Testis (tissue), 5 donors: ENCODE results near the gene ISL1. TPM values are rescaled to one million over a fixed set of nuclear protein-coding genes. Genes with fewer than 3 reads are reported as not detected.

Experiments
- DNase-seq: peaks from one replicate; pipeline ENCODE4 v3.0.0-alpha.2; 2019
- H3K27ac ChIP-seq, 2 donors: fragments of 200-600 bp; sonication (generic); one replicate each; pipeline ENCODE4 v1.5.1; 2019
- H3K27me3 ChIP-seq: fragments of 200-600 bp; sonication (generic); one replicate; pipeline ENCODE4 v1.5.1; 2019
- H3K36me3 ChIP-seq: fragments of 200-600 bp; sonication (generic); one replicate; pipeline ENCODE4 v1.5.1; 2017; ENCODE audit warnings: low read depth; ENCODE audit errors: missing control alignments
- H3K4me1 ChIP-seq: fragments of 200-600 bp; sonication (generic); one replicate; pipeline ENCODE4 v1.5.1; 2019
- H3K4me3 ChIP-seq, 2 donors: fragments of 200-600 bp; sonication (generic); one replicate each; pipeline ENCODE4 v1.5.1; 2017 to 2019
- H3K9me3 ChIP-seq: fragments of 200-600 bp; sonication (generic); one replicate; pipeline ENCODE4 v1.5.1; 2017
- CTCF ChIP-seq, 3 experiments: fragments of 450-650 bp in 2 of 3; fragments of 200-600 bp in 1 of 3; sonication (generic) in 1 of 3; IDR thresholded peaks; one replicate each; pipeline ENCODE4 v1.5.1; 2016 to 2019; ENCODE audit warnings: antibody characterized with exemption in 3 of 3, mild to moderate bottlenecking in 2 of 3, moderate library complexity in 1 of 3
- POLR2A ChIP-seq: fragments of 450-650 bp; IDR thresholded peaks from one replicate; pipeline ENCODE4 v1.6.1; 2017; ENCODE audit warnings: antibody characterized with exemption, mild to moderate bottlenecking, moderate library complexity
- WGBS, 2 donors: methylation state at CpG; one replicate each; pipeline ENCODE4 v1.1.5; 2018; 5-methylcytosine and 5-hydroxymethylcytosine counted together
- intact Hi-C: fragments of 100-400 bp; cut with DNase I; formaldehyde crosslinking; loops from one replicate; pipeline ENCODE4 v1.15.1; 2023; ENCODE audit warnings: low total_unique reads
- long read RNA-seq, 2 donors: transcript quantifications; one replicate each; lab custom pipeline, GENCODE V29; 2026
- polyA plus RNA-seq: library from polyadenylated mRNA; stranded (reverse); fragments of 350-450 nt; fragmentation: Illumina TruSeq; extraction: RNeasy Lipid Tissue Mini Kit (QIAGEN cat#74804); gene quantifications from one replicate; pipeline ENCODE4 v1.2.3, GENCODE V29; 2014; ENCODE audit warnings: low read depth, low replicate concordance; ENCODE audit not compliant: insufficient read depth
- total RNA-seq, 2 donors: library from RNA; depleted of rRNA; stranded (reverse); fragments of >200 nt; gene quantifications; one replicate each; pipeline ENCODE4 v1.2.3, GENCODE V29; 2016

ISL1 gene
- total RNA-seq (1 to 10 TPM; 4.5 to 5.4 TPM), polyA plus RNA-seq (2.4 TPM)
- long read RNA-seq, donor 1, partial matches to known transcripts = 0 of 2 reads
- long read RNA-seq, donor 1, other reads (novel, unspliced or antisense) = 0 of 2 reads
- long read RNA-seq, donor 2 = 0 reads

GRCh38 chr5:51383131-51384121, at the start of gene ISL1:
Gene ISL1 (plus strand): TSS chr5:51383448. CDS start chr5:51383672, 224 bp downstream.
- no peaks in the 10 kb centered on the region for H3K36me3 ChIP-seq
- peak; percentile 84 for DNase-seq
- no peak within 1 kb of the TSS for H3K27ac ChIP-seq
- TF ChIP-seq CTCF (IDR thresholded peaks at IDR 0.05) = no peak
- no peak for TF ChIP-seq POLR2A
- H3K4me1 ChIP-seq = peaks cover 10% of the 10 kb centered on the region
- intact Hi-C loops = no loop called here
- no peaks in the 10 kb centered on the region for H3K9me3 ChIP-seq
- WGBS, 2 donors = 1 to 3% methylated on average over 27 to 57 of the region's 57 CpGs
- peak within 1 kb of the TSS; percentile 43 to 54 for H3K4me3 ChIP-seq
- no peaks in the 10 kb centered on the region for H3K27me3 ChIP-seq

- H3K36me3 ChIP-seq = no peaks in the 10 kb centered on the region
- H3K4me1 ChIP-seq = no peaks in the 10 kb centered on the region
- H3K9me3 ChIP-seq = no peaks in the 10 kb centered on the region
- H3K27me3 ChIP-seq = no peaks in the 10 kb centered on the region
- DNase-seq = no peak
- no peak overlapping the region for H3K27ac ChIP-seq
- 78 to 82% methylated on average over 2 of the region's 2 CpGs for WGBS, 2 donors
- intact Hi-C loops = no loop called here
- no peak overlapping the region for H3K4me3 ChIP-seq
- TF ChIP-seq CTCF (IDR thresholded peaks at IDR 0.05) (no peak), POLR2A (no peak)
Observed at GRCh38 chr5:51336878-51337277, 46.4 kb upstream of the ISL1 start.

DNA sequence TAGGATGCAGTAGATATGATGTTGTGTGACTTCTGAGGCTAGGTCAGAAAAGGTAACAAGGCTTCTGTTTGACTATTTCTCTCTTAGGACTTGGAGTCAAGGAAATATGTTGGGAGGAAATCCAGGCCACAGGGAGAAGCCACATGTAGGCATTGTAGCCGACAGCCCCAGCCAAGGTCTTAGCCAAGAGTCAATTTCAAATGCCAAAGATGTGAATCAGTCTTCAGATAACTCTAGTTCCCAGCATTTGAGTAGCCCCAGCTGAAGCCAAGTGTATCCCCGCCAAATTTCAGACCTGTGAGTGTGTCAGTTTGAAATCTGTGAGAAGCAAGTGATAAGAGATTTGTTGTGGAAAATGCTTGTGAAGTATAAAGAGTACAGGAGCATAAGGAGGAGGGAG, 38.1 kb upstream of the ISL1 start:
- H3K4me3 ChIP-seq = no peak overlapping the region
- H3K9me3 ChIP-seq = no peaks in the 10 kb centered on the region
- DNase-seq = no peak
- no peaks in the 10 kb centered on the region for H3K4me1 ChIP-seq
- TF ChIP-seq CTCF (IDR thresholded peaks at IDR 0.05) (no peak), POLR2A (no peak)
- no peak overlapping the region for H3K27ac ChIP-seq
- intact Hi-C loops = no loop called here
- no peaks in the 10 kb centered on the region for H3K27me3 ChIP-seq
- no peaks in the 10 kb centered on the region for H3K36me3 ChIP-seq
- 81 to 90% methylated on average over 2 of the region's 2 CpGs for WGBS, 2 donors

DNA sequence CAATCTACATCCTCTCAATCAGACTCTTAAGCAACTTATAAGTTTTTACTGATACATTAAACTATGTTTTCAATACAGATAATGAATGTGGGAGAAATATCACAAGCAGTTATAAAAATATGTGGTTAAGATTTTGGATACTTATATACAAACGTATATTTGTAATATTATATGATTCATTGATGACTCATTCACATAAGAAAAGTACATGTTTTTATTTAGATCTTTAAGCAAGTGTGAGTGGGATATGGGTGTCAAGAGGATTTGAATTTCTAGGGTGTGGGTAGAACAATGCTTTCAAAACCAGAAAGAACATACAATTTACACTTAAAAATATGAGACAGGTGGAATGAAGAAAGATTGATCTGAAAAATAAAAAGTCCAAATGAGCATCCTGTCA, 36.1 kb upstream of the ISL1 start:
- Histone ChIP-seq H3K9me3 (no peaks in the 10 kb centered on the region), H3K36me3 (no peaks in the 10 kb centered on the region), H3K4me3 (no peak overlapping the region), H3K27me3 (no peaks in the 10 kb centered on the region), H3K27ac (no peak overlapping the region), H3K4me1 (no peaks in the 10 kb centered on the region)
- TF ChIP-seq CTCF (IDR thresholded peaks at IDR 0.05) (no peak), POLR2A (no peak)
- no peak for DNase-seq
- 83 to 85% methylated on average over 1 of the region's 1 CpG for WGBS, 2 donors
- intact Hi-C loops = no loop called here
